Measurements from ENCODE around the gene SP1.
"Not testable (repeated sequence)": the region's sequence is repeated elsewhere in the genome, so short reads cannot be mapped to it uniquely, and the experiment has no call there.

Gene SP1

GRCh38 chr12:53413485-53414204, 33.7 kb downstream of the SP1 start:
- DNase-seq (ENCODE audit: low read depth in 2 of 2), result no peak

- DNase-seq (ENCODE audit: low read depth in 2 of 2), result no peak
Observed at GRCh38 chr12:53414756-53415417, 34.9 kb downstream of the SP1 start.

- DNase-seq (ENCODE audit: low read depth in 2 of 2), result not testable (repeated sequence)
Observed at GRCh38 chr12:53415752-53416389, 35.9 kb downstream of the SP1 start.

- not testable (repeated sequence) for DNase-seq (ENCODE audit: low read depth in 2 of 2)
Observed at GRCh38 chr12:53417291-53417816, 37.4 kb downstream of the SP1 start.

GRCh38 chr12:53418221-53418620, 38.2 kb downstream of the SP1 start:
- no peak for DNase-seq (ENCODE audit: low read depth in 2 of 2)

GRCh38 chr12:53419756-53420155, 39.8 kb downstream of the SP1 start:
- DNase-seq (ENCODE audit: low read depth in 2 of 2), result no peak

GRCh38 chr12:53422247-53422646, 42.3 kb downstream of the SP1 start:
- not testable (repeated sequence) for DNase-seq (ENCODE audit: low read depth in 2 of 2)

- no peak for DNase-seq (ENCODE audit: low read depth in 2 of 2)
Observed at GRCh38 chr12:53423597-53423996, 43.6 kb downstream of the SP1 start, which contains the start of gene AMHR2. AMHR2 (plus strand) TSS chr12:53423855; CDS start chr12:53423935, 80 bp downstream.

GRCh38 chr12:53424626-53425514, 44.9 kb downstream of the SP1 start:
- no peak for DNase-seq (ENCODE audit: low read depth in 2 of 2)

GRCh38 chr12:53425515-53426150, 45.7 kb downstream of the SP1 start:
- DNase-seq (ENCODE audit: low read depth in 2 of 2), result no peak

- peak; percentile 31 to 43 for DNase-seq (ENCODE audit: low read depth in 2 of 2)
Observed at GRCh38 chr12:53427905-53428594, 48.1 kb downstream of the SP1 start.

GRCh38 chr12:53428741-53429140, 48.8 kb downstream of the SP1 start:
- DNase-seq (ENCODE audit: low read depth in 2 of 2), result no peak

- no peak for DNase-seq (ENCODE audit: low read depth in 2 of 2)
Observed at GRCh38 chr12:53430116-53430515, 50.1 kb downstream of the SP1 start.

GRCh38 chr12:53431187-53431586, 51.2 kb downstream of the SP1 start:
- DNase-seq (ENCODE audit: low read depth in 2 of 2), result no peak

- not testable (repeated sequence) for DNase-seq (ENCODE audit: low read depth in 2 of 2)
Observed at GRCh38 chr12:53435326-53435725, 55.4 kb downstream of the SP1 start.

- not testable (repeated sequence) for DNase-seq (ENCODE audit: low read depth in 2 of 2)
Observed at GRCh38 chr12:53439582-53439981, 59.6 kb downstream of the SP1 start.

- DNase-seq (ENCODE audit: low read depth in 2 of 2), result peak; percentile 99 to 100
Observed at GRCh38 chr12:53441040-53441833, 61.3 kb downstream of the SP1 start, which contains the start of gene PRR13. PRR13 (plus strand) TSS chr12:53441734; CDS start chr12:53442715, 981 bp downstream.

- DNase-seq (ENCODE audit: low read depth in 2 of 2), result no peak
Observed at GRCh38 chr12:53443955-53444354, 64.0 kb downstream of the SP1 start.

GRCh38 chr12:53444593-53445325, 64.8 kb downstream of the SP1 start:
- not testable (repeated sequence) for DNase-seq (ENCODE audit: low read depth in 2 of 2)
